Skeletal muscle tissue (tissue), 4 donors: ENCODE measurements around the gene FPGS. TPM values are rescaled to one million over a fixed set of nuclear protein-coding genes. Genes with fewer than 3 reads are reported as not detected.

Experiments used
- H3K27ac ChIP-seq: one replicate; pipeline ENCODE4 v1.7.0; 2013; ENCODE audit warnings: mild to moderate bottlenecking, low read depth, low read length, inconsistent platforms
- H3K27me3 ChIP-seq, 3 donors: one replicate each; pipeline ENCODE4 v1.7.0; 2013; ENCODE audit warnings: low read length in 3 of 3; ENCODE audit not compliant: control insufficient read depth in 3 of 3, insufficient read depth in 3 of 3
- H3K36me3 ChIP-seq, 3 donors: one replicate each; pipeline ENCODE4 v1.7.0; 2013; ENCODE audit warnings: low read length in 3 of 3; ENCODE audit not compliant: control insufficient read depth in 3 of 3, insufficient read depth in 3 of 3
- H3K4me1 ChIP-seq, 3 donors: one replicate each; pipeline ENCODE4 v1.7.0; 2013; ENCODE audit warnings: low read length in 3 of 3, mild to moderate bottlenecking in 3 of 3; ENCODE audit not compliant: control insufficient read depth in 3 of 3, insufficient read depth in 3 of 3
- H3K4me3 ChIP-seq, 3 donors: one replicate each; pipeline ENCODE4 v1.7.0; 2013; ENCODE audit warnings: low read length in 3 of 3
- H3K9ac ChIP-seq, 3 donors: one replicate each; pipeline ENCODE4 v1.7.0; 2013; ENCODE audit warnings: low read length in 3 of 3, mild to moderate bottlenecking in 3 of 3, moderate library complexity in 2 of 3, low read depth in 1 of 3
- H3K9me3 ChIP-seq, 3 donors: one replicate each; pipeline ENCODE4 v1.7.0; 2013; ENCODE audit warnings: low read length in 3 of 3; ENCODE audit not compliant: control insufficient read depth in 3 of 3
- total RNA-seq: library from RNA; depleted of rRNA; stranded (reverse); fragments of >200 nt; gene quantifications from one replicate; pipeline ENCODE4 v1.2.3, GENCODE V29; 2014
- donor health status: Osteomylitis.

FPGS gene
- total RNA-seq, 1 donor from 2014 or later, result 41.2 TPM

GRCh38 chr9:127810378-127811187, 7.9 kb downstream of the FPGS start:
- Histone ChIP-seq H3K4me3 (no peak overlapping the region), H3K4me1 (peaks cover 0 to 4% (median 3%) of the 10 kb centered on the region in 3 donors), H3K9me3 (no peaks in the 10 kb centered on the region), H3K9ac (no peak overlapping the region), H3K36me3 (peaks cover 58 to 67% (median 58%) of the 10 kb centered on the region in 3 donors), H3K27ac (no peak overlapping the region), H3K27me3 (no peaks in the 10 kb centered on the region)

GRCh38 chr9:127812011-127812410, 9.3 kb downstream of the FPGS start:
- peaks cover 63 to 73% (median 65%) of the 10 kb centered on the region in 3 donors for H3K36me3 ChIP-seq

GRCh38 chr9:127812936-127813675, 10.4 kb downstream of the FPGS start:
- H3K27me3 ChIP-seq, result no peaks in the 10 kb centered on the region
- H3K9ac ChIP-seq, result no peak overlapping the region
- H3K27ac ChIP-seq, result no peak overlapping the region
- H3K9me3 ChIP-seq, result no peaks in the 10 kb centered on the region
- H3K36me3 ChIP-seq, result peaks cover 52 to 71% (median 65%) of the 10 kb centered on the region in 3 donors
- H3K4me3 ChIP-seq, result no peak overlapping the region
- H3K4me1 ChIP-seq, result peaks cover 8 to 18% (median 17%) of the 10 kb centered on the region in 3 donors

More at GRCh38 chr9:127812011-127812410, 9.3 kb downstream of the FPGS start:
- H3K4me3 ChIP-seq, result no peak overlapping the region
- no peaks in the 10 kb centered on the region for H3K27me3 ChIP-seq
- H3K4me1 ChIP-seq, result peaks cover 4 to 9% (median 8%) of the 10 kb centered on the region in 3 donors
- H3K9ac ChIP-seq, result no peak overlapping the region
- no peaks in the 10 kb centered on the region for H3K9me3 ChIP-seq
- no peak overlapping the region for H3K27ac ChIP-seq

- H3K4me3 ChIP-seq, result no peak overlapping the region
- no peaks in the 10 kb centered on the region for H3K27me3 ChIP-seq
- H3K4me1 ChIP-seq, result peaks cover 14 to 24% (median 23%) of the 10 kb centered on the region in 3 donors
- no peak overlapping the region for H3K27ac ChIP-seq
- H3K36me3 ChIP-seq, result peaks cover 48 to 71% (median 65%) of the 10 kb centered on the region in 3 donors
- H3K9me3 ChIP-seq, result no peaks in the 10 kb centered on the region
- H3K9ac ChIP-seq, result no peak overlapping the region
Measured at GRCh38 chr9:127813686-127814226, 11.1 kb downstream of the FPGS start.

GRCh38 chr9:127814619-127815511, 12.2 kb downstream of the FPGS start:
- no peak overlapping the region for H3K4me3 ChIP-seq
- H3K4me1 ChIP-seq, result peaks cover 14 to 24% (median 23%) of the 10 kb centered on the region in 3 donors
- H3K9ac ChIP-seq, result no peak overlapping the region
- H3K27me3 ChIP-seq, result no peaks in the 10 kb centered on the region
- no peak overlapping the region for H3K27ac ChIP-seq
- H3K9me3 ChIP-seq, result no peaks in the 10 kb centered on the region
- H3K36me3 ChIP-seq, result peaks cover 49 to 75% (median 68%) of the 10 kb centered on the region in 3 donors

- Histone ChIP-seq H3K27me3 (no peaks in the 10 kb centered on the region), H3K36me3 (peaks cover 46 to 68% (median 63%) of the 10 kb centered on the region in 3 donors), H3K9ac (peak overlapping the region in 1 of 3 donors; percentile 16), H3K4me3 (no peak overlapping the region), H3K27ac (no peak overlapping the region), H3K9me3 (no peaks in the 10 kb centered on the region), H3K4me1 (peaks cover 14 to 24% (median 23%) of the 10 kb centered on the region in 3 donors)
Measured at GRCh38 chr9:127815512-127816361, 13.1 kb downstream of the FPGS start.

GRCh38 chr9:127816362-127816725, 13.7 kb downstream of the FPGS start:
- Histone ChIP-seq H3K27me3 (no peaks in the 10 kb centered on the region), H3K9me3 (no peaks in the 10 kb centered on the region), H3K36me3 (peaks cover 44 to 66% (median 65%) of the 10 kb centered on the region in 3 donors), H3K27ac (no peak overlapping the region), H3K9ac (peak overlapping the region in 1 of 3 donors; percentile 16), H3K4me3 (no peak overlapping the region), H3K4me1 (peaks cover 14 to 24% (median 23%) of the 10 kb centered on the region in 3 donors)

- no peak overlapping the region for H3K27ac ChIP-seq
- H3K9ac ChIP-seq, result peak overlapping the region in 1 of 3 donors; percentile 33
- H3K27me3 ChIP-seq, result no peaks in the 10 kb centered on the region
- H3K4me1 ChIP-seq, result peaks cover 14 to 24% (median 23%) of the 10 kb centered on the region in 3 donors
- peaks cover 44 to 65% (median 65%) of the 10 kb centered on the region in 3 donors for H3K36me3 ChIP-seq
- no peaks in the 10 kb centered on the region for H3K9me3 ChIP-seq
- H3K4me3 ChIP-seq, result no peak overlapping the region
Measured at GRCh38 chr9:127816728-127817127, 14.0 kb downstream of the FPGS start.
